PC-3 (cell line): ENCODE measurements around the gene ADAT3. TPM values are rescaled to one million over a fixed set of nuclear protein-coding genes. Genes with fewer than 3 reads are reported as not detected.

Experiments
- ATAC-seq: fragments of 200-7000 bp; cut with Tn5 transposase; 2 replicates; pipeline ENCODE4 v1.9.1; 2020; ENCODE audit warnings: mild to moderate bottlenecking, moderate library complexity
- BruUV-seq: library from RNA; stranded (reverse); fragments of 400-500 nt; replicated peaks from 2 replicates; lab custom pipeline; 2021; lab: Mats Ljungman, UMichigan
- CTCF ChIA-PET: fragments of 300-600 bp; sonication (Branson Sonifier 250); formaldehyde crosslinking; loops from one replicate; lab custom pipeline; 2022; ENCODE audit warnings: antibody characterized with exemption; lab: Charles Lee
- POLR2A ChIA-PET: fragments of 300-600 bp; sonication (Branson Sonifier 250); formaldehyde crosslinking; loops from one replicate; lab custom pipeline; 2022; ENCODE audit warnings: antibody characterized with exemption; ENCODE audit not compliant: unreplicated experiment; lab: Charles Lee
- DNase-seq: peaks from one replicate; pipeline ENCODE4 v3.0.0-alpha.2; 2015
- H2AFZ ChIP-seq: fragments of 300-600 bp; sonication (generic); 2 replicates; pipeline ENCODE4 v1.6.0; 2016; ENCODE audit warnings: antibody characterized with exemption, low read length
- H3F3A ChIP-seq: fragments of 300-600 bp; sonication (generic); one replicate; pipeline ENCODE4 v1.6.0; 2017; ENCODE audit warnings: antibody characterized with exemption, low read length, control low read depth, mild to moderate bottlenecking; ENCODE audit not compliant: unreplicated experiment
- H3K27ac ChIP-seq: fragments of 300-600 bp; sonication (generic); 2 replicates; pipeline ENCODE4 v1.5.1; 2016; ENCODE audit warnings: mild to moderate bottlenecking, low read length
- H3K27me3 ChIP-seq: fragments of 300-600 bp; sonication (generic); 2 replicates; pipeline ENCODE4 v1.6.1; 2016; ENCODE audit warnings: low read length, mixed read lengths
- H3K36me3 ChIP-seq: fragments of 300-600 bp; sonication (generic); 2 replicates; pipeline ENCODE4 v1.6.1; 2016; ENCODE audit warnings: low read depth, mixed run types, low read length, mixed read lengths
- H3K4me1 ChIP-seq: fragments of 300-600 bp; sonication (generic); 2 replicates; pipeline ENCODE4 v1.5.1; 2016; ENCODE audit warnings: low read length; ENCODE audit not compliant: insufficient read depth
- H3K4me2 ChIP-seq: fragments of 300-600 bp; sonication (generic); 2 replicates; pipeline ENCODE4 v1.6.0; 2016; ENCODE audit warnings: low read length
- H3K4me3 ChIP-seq: fragments of 300-600 bp; sonication (generic); 2 replicates; pipeline ENCODE4 v1.5.1; 2016; ENCODE audit warnings: mild to moderate bottlenecking, low read length, mixed read lengths
- H3K79me2 ChIP-seq: fragments of 300-600 bp; sonication (generic); 2 replicates; pipeline ENCODE4 v1.6.1; 2017; ENCODE audit warnings: low read length, mixed read lengths
- H3K9ac ChIP-seq: fragments of 300-600 bp; sonication (generic); 2 replicates; pipeline ENCODE4 v1.6.0; 2016; ENCODE audit warnings: mild to moderate bottlenecking, low read length
- H3K9me2 ChIP-seq: fragments of 300-600 bp; sonication (generic); replicated peaks from 2 replicates; pipeline ENCODE4 v1.6.1; 2016; ENCODE audit warnings: mixed run types, low read length, mixed read lengths
- H3K9me3 ChIP-seq: fragments of 300-600 bp; sonication (generic); 2 replicates; pipeline ENCODE4 v1.6.1; 2016; ENCODE audit warnings: low read length, mixed read lengths
- H4K20me1 ChIP-seq: fragments of 300-600 bp; sonication (generic); 2 replicates; pipeline ENCODE4 v1.6.1; 2016; ENCODE audit warnings: low read length, mixed read lengths
- EZH2 ChIP-seq: fragments of 300-600 bp; sonication (generic); IDR thresholded peaks from one replicate; pipeline ENCODE4 v1.6.1; 2017; ENCODE audit warnings: antibody characterized with exemption, mild to moderate bottlenecking, low read length; ENCODE audit not compliant: unreplicated experiment
- EZH2phosphoT487 ChIP-seq: fragments of 300-600 bp; sonication (generic); IDR thresholded peaks from 2 replicates; pipeline ENCODE4 v1.6.1; 2018; ENCODE audit warnings: mild to moderate bottlenecking, antibody characterized with exemption, low read length, borderline replicate concordance
- intact Hi-C: fragments of 100-400 bp; cut with micrococcal nuclease; formaldehyde crosslinking; loops from 2 replicates; pipeline ENCODE4 v1.9.0; 2023
- total RNA-seq: library from RNA; depleted of rRNA; stranded (reverse); fragments of >200 nt; gene quantifications from 2 replicates; pipeline ENCODE4 v1.2.3, GENCODE V29; 2014
- TF ChIP-seq, protein P1 (sequence below): fragments of 300-600 bp; sonication (generic); conservative IDR thresholded peaks from 2 replicates; pipeline ENCODE4 v1.5.1; 2017; ENCODE audit warnings: antibody characterized with exemption, low read depth, mild to moderate bottlenecking, low read length

ADAT3 gene
- total RNA-seq, 1 experiment from 2014 or later: 8.4 TPM

- Histone ChIP-seq H3K27me3 (no peaks in the 10 kb centered on the region), H3K9me2 (no peaks in the 10 kb centered on the region), H3K4me1 (peaks cover 12% of the 10 kb centered on the region; the same call in 1 of the 2 replicates), H3K4me2 (peak overlapping the region; percentile 95), H3K9me3 (no peaks in the 10 kb centered on the region), H3K27ac (no peak overlapping the region), H4K20me1 (peaks cover 27% of the 10 kb centered on the region), H3F3A (no peaks in the 10 kb centered on the region), H2AFZ (no peak overlapping the region), H3K4me3 (peak overlapping the region; percentile 94), H3K79me2 (peaks cover 50% of the 10 kb centered on the region), H3K36me3 (no peaks in the 10 kb centered on the region), H3K9ac (peak overlapping the region; percentile 81)
- intact Hi-C loops: no loop called here
- ATAC-seq (peak; percentile 4; the same call in 1 of the 2 replicates), DNase-seq (peak; percentile 27)
- no TSS peak for BruUV-seq
- TF ChIP-seq, protein P1, sequence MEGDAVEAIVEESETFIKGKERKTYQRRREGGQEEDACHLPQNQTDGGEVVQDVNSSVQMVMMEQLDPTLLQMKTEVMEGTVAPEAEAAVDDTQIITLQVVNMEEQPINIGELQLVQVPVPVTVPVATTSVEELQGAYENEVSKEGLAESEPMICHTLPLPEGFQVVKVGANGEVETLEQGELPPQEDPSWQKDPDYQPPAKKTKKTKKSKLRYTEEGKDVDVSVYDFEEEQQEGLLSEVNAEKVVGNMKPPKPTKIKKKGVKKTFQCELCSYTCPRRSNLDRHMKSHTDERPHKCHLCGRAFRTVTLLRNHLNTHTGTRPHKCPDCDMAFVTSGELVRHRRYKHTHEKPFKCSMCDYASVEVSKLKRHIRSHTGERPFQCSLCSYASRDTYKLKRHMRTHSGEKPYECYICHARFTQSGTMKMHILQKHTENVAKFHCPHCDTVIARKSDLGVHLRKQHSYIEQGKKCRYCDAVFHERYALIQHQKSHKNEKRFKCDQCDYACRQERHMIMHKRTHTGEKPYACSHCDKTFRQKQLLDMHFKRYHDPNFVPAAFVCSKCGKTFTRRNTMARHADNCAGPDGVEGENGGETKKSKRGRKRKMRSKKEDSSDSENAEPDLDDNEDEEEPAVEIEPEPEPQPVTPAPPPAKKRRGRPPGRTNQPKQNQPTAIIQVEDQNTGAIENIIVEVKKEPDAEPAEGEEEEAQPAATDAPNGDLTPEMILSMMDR: no peak
- TF ChIP-seq EZH2phosphoT487: no peak
- ChIA-PET CTCF (no interaction called here), POLR2A (no interaction called here)
Observed at GRCh38 chr19:1862424-1863327, 42.5 kb upstream of the ADAT3 start.

DNA sequence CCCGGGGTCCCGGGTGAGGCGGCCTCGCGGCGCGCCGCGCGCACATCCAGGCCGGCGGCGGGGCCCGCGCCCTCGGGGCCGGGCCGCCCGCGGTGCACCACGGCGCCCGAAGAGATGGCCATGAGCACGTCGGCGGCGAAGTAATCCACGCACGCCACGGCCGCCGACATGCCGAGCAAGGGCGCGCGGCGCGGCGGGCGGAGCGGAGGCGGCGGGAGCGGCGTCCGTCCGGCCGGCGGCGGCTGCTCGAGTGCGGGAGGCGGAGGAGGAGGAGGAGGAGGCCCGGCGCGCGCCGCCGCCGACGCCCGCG is 41.9 kb upstream of the ADAT3 start, which contains the start of gene KLF16:
Gene KLF16, minus strand, starts transcription at position 252 of the 310 bp plus-strand sequence. Its CDS starts 82 bp downstream, at position 170.
- Histone ChIP-seq H3K4me3 (peak within 1 kb of the TSS; percentile 94), H3K9me3 (no peaks in the 10 kb centered on the region), H3F3A (no peaks in the 10 kb centered on the region), H3K79me2 (peaks cover 44% of the 10 kb centered on the region), H2AFZ (peak within 1 kb of the TSS; percentile 76), H3K27ac (peak within 1 kb of the TSS; percentile 80), H3K4me2 (peak within 1 kb of the TSS; percentile 95), H4K20me1 (peaks cover 27% of the 10 kb centered on the region), H3K4me1 (peaks cover 10% of the 10 kb centered on the region; the same call in 1 of the 2 replicates), H3K9ac (peak within 1 kb of the TSS; percentile 97), H3K36me3 (no peaks in the 10 kb centered on the region), H3K27me3 (no peaks in the 10 kb centered on the region), H3K9me2 (no peaks in the 10 kb centered on the region)
- ChIA-PET CTCF (no interaction called here), POLR2A (no interaction called here)
- BruUV-seq: no TSS peak
- ATAC-seq (no peak; the same call in 1 of the 2 replicates), DNase-seq (no peak)
- TF ChIP-seq EZH2phosphoT487 (no peak), EZH2 (no peak)
- TF ChIP-seq, protein P1: no peak
- intact Hi-C loops: no loop called here
